ENCODE data around the gene KIF12. TPM values are rescaled to one million over a fixed set of nuclear protein-coding genes. Genes with fewer than 3 reads are reported as not detected.
A peak's percentile ranks its signal among the peaks of the same experiment; 100 is the strongest.

The KIF12 gene
- total and polyA plus RNA-seq, 2 of the 13 experiments (the other 11 are each of a cell fraction or from before 2014, with no cell fraction given): 1.8 to 12.5 TPM

- ChIA-PET CTCF (ENCODE audit: low intra/inter-chr PET ratio, low total read pairs) (interaction anchor here (0.8 to 2.3 kb wide), 4 partner anchors 12 to 310 kb away, joined by 3 to 9 read pairs (median 5); no protein-coding TSS in a partner anchor), POLR2A (interaction anchor here (0.9 kb wide), 1 partner anchor 11 kb away, joined by 3 read pairs; no protein-coding TSS in a partner anchor)
- no peak overlapping the region for H2AFZ ChIP-seq (ENCODE audit: low read length)
- intact Hi-C loops (cut with micrococcal nuclease; ENCODE audit: unreplicated experiment) (loop anchor here (1.0 to 10.0 kb wide), 4 partner anchors 173 to 365 kb away; partner anchors contain the start of gene ZNF618), in situ Hi-C loops (cut with HindIII; ENCODE audit: extremely low pct_ligation_motif_present, low pct_unique_long_range_greater_than_20kb) (loop anchor here (25.0 kb wide), 1 partner anchor 310 kb away; no protein-coding TSS in a partner anchor)
- FAIRE-seq: peak; percentile 65
- no peaks in the 10 kb centered on the region for H4K20me1 ChIP-seq (ENCODE audit: insufficient read depth, low read length)
- DNase-seq (ENCODE audit: low spot score): peak; percentile 68
- H3K4me3 ChIP-seq (replicated peaks in 1 of 3; ENCODE audit: insufficient read depth in 1 of 3, low read depth in 2 of 3, low read length in 3 of 3): no peak overlapping the region
- H3K27ac ChIP-seq (ENCODE audit: extremely low read length, insufficient read depth, low read length): no peak overlapping the region
- no peaks in the 10 kb centered on the region for H3K79me2 ChIP-seq (ENCODE audit: insufficient read depth, low read length)
- no peaks in the 10 kb centered on the region for H3K36me3 ChIP-seq (replicated peaks in 1 of 2; ENCODE audit: control insufficient read depth in 1 of 2, insufficient read depth in 2 of 2, low read length in 2 of 2)
- peaks cover 0 to 6% of the 10 kb centered on the region in 2 experiments; a peak in 1 of 5 replicates for H3K27me3 ChIP-seq (ENCODE audit: control insufficient read depth in 1 of 2, insufficient read depth in 2 of 2, low read length in 2 of 2)
- peak overlapping the region; percentile 25; the same call in 1 of the 2 replicates for H3K4me2 ChIP-seq (ENCODE audit: low read depth, low read length)
- ATAC-seq: peak; percentile 96
- no peaks in the 10 kb centered on the region for H3K9me3 ChIP-seq (ENCODE audit: low read length)
- H3K9ac ChIP-seq (ENCODE audit: insufficient read depth, low read depth, low read length): no peak overlapping the region
- no TSS peak for BruUV-seq (replicated peaks)
- H3K4me1 ChIP-seq (ENCODE audit: insufficient read depth, low read length): peaks cover 21% of the 10 kb centered on the region
- 4% methylated on average over 3 of the region's 3 CpGs for WGBS (ENCODE audit: low lambda C conversion rate)
- TF ChIP-seq ERF (CRISPR knock-in tag; IDR thresholded peaks at IDR 0.05): peak; percentile 43; the same call in 1 of the 2 replicates
- peak; percentile 60; the same call in 1 of the 2 replicates for TF ChIP-seq FOXO1 (CRISPR knock-in tag; IDR thresholded peaks at IDR 0.05)
- TF ChIP-seq CTCF (CRISPR knock-in tag; IDR thresholded peaks at IDR 0.05): peak; percentile 85
- peak; percentile 92 for TF ChIP-seq TFAP4 (IDR thresholded peaks at IDR 0.05; ENCODE audit: borderline replicate concordance, low read depth)
- peak; percentile 29; the same call in 1 of the 2 replicates for TF ChIP-seq SAP130 (CRISPR knock-in tag; IDR thresholded peaks at IDR 0.05; ENCODE audit: low read depth)
- TF ChIP-seq TCF7L2 (IDR thresholded peaks at IDR 0.05; ENCODE audit: low read depth, low read length): no peak
- TF ChIP-seq SATB2 (CRISPR knock-in tag; IDR thresholded peaks at IDR 0.05): no peak
- no peak for TF ChIP-seq ELK4 (CRISPR knock-in tag; IDR thresholded peaks at IDR 0.05; ENCODE audit: borderline replicate concordance)
- 0 out of 4 replicates have a peak, but pooled peaks of 1 of the 2 experiments have one; percentile 22 for TF ChIP-seq HMGXB4 (CRISPR knock-in tag; IDR thresholded peaks at IDR 0.05; ENCODE audit: borderline replicate concordance in 1 of 2, low read depth in 1 of 2)
- TF ChIP-seq ATM (IDR thresholded peaks at IDR 0.05; ENCODE audit: borderline replicate concordance): no peak
- TF ChIP-seq ZNF121 (CRISPR knock-in tag; IDR thresholded peaks at IDR 0.05): no peak
- peak; percentile 31; the same call in 1 of the 2 replicates for TF ChIP-seq SALL1 (CRISPR knock-in tag; IDR thresholded peaks at IDR 0.05)
- TF ChIP-seq ZFX (CRISPR knock-in tag; IDR thresholded peaks at IDR 0.05; ENCODE audit: low read depth): 0 out of 2 replicates have a peak, but pooled peaks have one; percentile 27
- TF ChIP-seq TEAD3 (CRISPR knock-in tag; optimal IDR thresholded peaks at IDR 0.05; ENCODE audit: borderline replicate concordance): peak; percentile 28
- TF ChIP-seq GATAD2A (CRISPR knock-in tag; IDR thresholded peaks at IDR 0.05): peak; percentile 40; the same call in 1 of the 2 replicates
- no peak for TF ChIP-seq ZNF547 (CRISPR knock-in tag; IDR thresholded peaks at IDR 0.05)
- TF ChIP-seq MAZ (IDR thresholded peaks at IDR 0.05; ENCODE audit: borderline replicate concordance, low read depth, low read length): no peak
- no peak for TF ChIP-seq MAZ (CRISPR knock-in tag; IDR thresholded peaks at IDR 0.05; ENCODE audit: low read depth)
- TF ChIP-seq ZNF780A (CRISPR knock-in tag; IDR thresholded peaks at IDR 0.05): 0 out of 2 replicates have a peak, but pooled peaks have one; percentile 20
Observed at GRCh38 chr9:114047717-114048116, 51.4 kb downstream of the KIF12 start.
